GM12892 (cell line): ENCODE results near the gene CALU. TPM values are rescaled to one million over a fixed set of nuclear protein-coding genes. Genes with fewer than 3 reads are reported as not detected.

ENCODE experiments used
- DNase-seq: peaks from one replicate; pipeline ENCODE4 v3.0.0; 2011; ENCODE audit not compliant: insufficient read length
- FAIRE-seq: peaks from 2 replicates; lab custom pipeline; 2011; peaks lifted over from hg19 to GRCh38; lab: Jason Lieb, UNC
- POLR2A ChIP-seq: IDR thresholded peaks from 2 replicates; pipeline ENCODE4 v1.6.1; 2011; ENCODE audit warnings: low read depth, low read length, control low read depth
- POLR2AphosphoS5 ChIP-seq: IDR thresholded peaks from 2 replicates; pipeline ENCODE4 v1.6.1; 2011; ENCODE audit warnings: low read depth, low read length, control low read depth
- TAF1 ChIP-seq: IDR thresholded peaks from 2 replicates; pipeline ENCODE4 v1.6.1; 2011; ENCODE audit warnings: low read depth, mild to moderate bottlenecking, control low read depth, low read length, borderline replicate concordance
- polyA plus RNA-seq: library from polyadenylated mRNA; unstranded; fragments of >200 nt; gene quantifications from one replicate; pipeline ENCODE4 v1.2.1, GENCODE V29; 2012; ENCODE audit warnings: missing spikeins, inconsistent platforms; ENCODE audit not compliant: missing spikeins

CALU gene
- 30.8 TPM for polyA plus RNA-seq

DNA sequence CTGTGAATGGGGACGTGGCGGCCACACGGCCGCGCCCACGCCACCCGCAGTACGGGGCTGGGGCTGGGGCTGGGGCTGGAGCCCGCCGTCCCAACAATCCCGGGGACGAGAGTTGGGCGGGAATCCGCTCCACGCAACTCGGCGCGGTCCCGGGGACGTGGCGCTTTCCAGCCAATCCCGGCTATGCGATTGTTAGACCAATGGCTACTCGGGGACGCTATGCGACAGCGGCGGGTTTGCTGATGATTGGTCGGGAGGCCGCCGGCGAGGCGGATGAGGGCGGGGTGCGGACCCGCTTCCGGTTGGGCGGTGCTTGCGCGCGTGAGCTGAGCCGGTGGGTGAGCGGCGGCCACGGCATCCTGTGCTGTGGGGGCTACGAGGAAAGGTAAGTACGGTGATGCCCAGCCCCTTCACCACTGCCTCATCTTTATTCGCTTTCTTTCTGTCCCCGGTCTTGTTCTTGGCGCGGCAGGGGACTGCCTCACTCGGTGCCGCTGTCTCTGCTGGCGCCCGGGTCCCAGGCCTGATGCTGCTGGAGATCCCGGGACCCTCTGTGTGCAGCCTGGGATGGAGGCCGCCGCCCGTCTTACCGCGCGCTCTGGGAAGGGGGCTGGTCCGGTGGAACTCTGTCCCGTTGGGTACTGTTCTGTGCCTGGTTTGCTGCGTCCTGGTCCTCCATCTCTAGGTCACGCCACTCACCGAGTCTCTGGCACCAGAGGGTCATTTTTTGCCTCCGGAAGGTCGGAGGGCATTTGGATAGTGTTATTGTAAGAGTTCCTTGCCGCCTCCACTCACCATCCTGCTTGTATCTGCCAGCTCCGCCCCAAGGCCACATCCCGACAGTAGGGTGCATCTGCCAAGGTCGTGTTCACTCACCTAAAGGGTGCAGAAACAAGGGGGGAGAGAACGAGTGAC lies at the start of gene CALU:
CALU (plus strand) TSS at position 312 of the 915 bp plus-strand sequence. CDS start 9,225 bp downstream, outside the sequence.
- peak; percentile 98 for DNase-seq
- peak; percentile 97 for FAIRE-seq
- TF ChIP-seq POLR2AphosphoS5 (peak; percentile 73), TAF1 (peak; percentile 75; the same call in 1 of the 2 replicates), POLR2A (peak; percentile 85)

GRCh38 chr7:128691227-128691626 lies 47.9 kb upstream of the CALU start:
- FAIRE-seq, result no peak
- DNase-seq, result no peak
- TF ChIP-seq POLR2AphosphoS5 (no peak), POLR2A (no peak), TAF1 (no peak)

- FAIRE-seq, result no peak
- DNase-seq, result no peak
- TF ChIP-seq POLR2AphosphoS5 (no peak), POLR2A (no peak), TAF1 (no peak)
Observed at GRCh38 chr7:128692623-128693270, 46.4 kb upstream of the CALU start.

- TF ChIP-seq POLR2A, result no peak
- no peak for TF ChIP-seq TAF1
- no peak for TF ChIP-seq POLR2AphosphoS5
- DNase-seq (no peak), FAIRE-seq (no peak)
Observed at GRCh38 chr7:128693373-128694015, 45.7 kb upstream of the CALU start.

GRCh38 chr7:128694738-128695137 lies 44.4 kb upstream of the CALU start:
- no peak for DNase-seq
- FAIRE-seq, result no peak
- no peak for TF ChIP-seq TAF1
- no peak for TF ChIP-seq POLR2AphosphoS5
- no peak for TF ChIP-seq POLR2A

GRCh38 chr7:128697302-128697905 lies 41.8 kb upstream of the CALU start:
- TF ChIP-seq POLR2AphosphoS5 (no peak), POLR2A (no peak), TAF1 (no peak)
- peak; percentile 80 for FAIRE-seq
- peak; percentile 49 for DNase-seq

DNA sequence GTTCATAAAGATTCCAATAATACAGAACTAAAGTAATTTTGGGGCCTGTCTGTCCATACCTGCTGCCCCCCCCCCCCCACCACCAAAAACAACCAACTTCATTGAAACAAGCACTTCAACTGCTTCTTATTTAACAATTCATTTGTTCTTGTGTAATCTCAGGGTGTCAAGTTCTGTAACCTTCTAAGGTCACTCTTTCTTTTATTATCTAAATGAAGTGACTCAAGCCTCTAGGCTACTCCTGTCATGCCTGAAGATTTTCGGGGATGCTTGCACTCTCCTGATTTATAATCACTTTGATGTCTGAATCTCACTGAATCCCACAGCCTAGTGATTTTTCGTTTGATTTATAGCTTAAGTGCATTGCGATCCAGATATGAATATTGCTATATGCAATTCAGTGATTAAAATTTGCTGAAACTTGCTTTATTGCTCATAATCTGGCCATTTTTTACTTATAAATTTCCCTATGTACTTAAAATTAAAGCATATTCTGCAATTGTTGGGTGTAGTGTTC lies 39.9 kb upstream of the CALU start:
- no peak for DNase-seq
- TF ChIP-seq TAF1, result no peak
- TF ChIP-seq POLR2A, result no peak
- no peak for TF ChIP-seq POLR2AphosphoS5
- no peak for FAIRE-seq

GRCh38 chr7:128699895-128700294 lies 39.3 kb upstream of the CALU start:
- DNase-seq (no peak), FAIRE-seq (no peak)
- TF ChIP-seq POLR2A (no peak), TAF1 (no peak), POLR2AphosphoS5 (no peak)

DNA sequence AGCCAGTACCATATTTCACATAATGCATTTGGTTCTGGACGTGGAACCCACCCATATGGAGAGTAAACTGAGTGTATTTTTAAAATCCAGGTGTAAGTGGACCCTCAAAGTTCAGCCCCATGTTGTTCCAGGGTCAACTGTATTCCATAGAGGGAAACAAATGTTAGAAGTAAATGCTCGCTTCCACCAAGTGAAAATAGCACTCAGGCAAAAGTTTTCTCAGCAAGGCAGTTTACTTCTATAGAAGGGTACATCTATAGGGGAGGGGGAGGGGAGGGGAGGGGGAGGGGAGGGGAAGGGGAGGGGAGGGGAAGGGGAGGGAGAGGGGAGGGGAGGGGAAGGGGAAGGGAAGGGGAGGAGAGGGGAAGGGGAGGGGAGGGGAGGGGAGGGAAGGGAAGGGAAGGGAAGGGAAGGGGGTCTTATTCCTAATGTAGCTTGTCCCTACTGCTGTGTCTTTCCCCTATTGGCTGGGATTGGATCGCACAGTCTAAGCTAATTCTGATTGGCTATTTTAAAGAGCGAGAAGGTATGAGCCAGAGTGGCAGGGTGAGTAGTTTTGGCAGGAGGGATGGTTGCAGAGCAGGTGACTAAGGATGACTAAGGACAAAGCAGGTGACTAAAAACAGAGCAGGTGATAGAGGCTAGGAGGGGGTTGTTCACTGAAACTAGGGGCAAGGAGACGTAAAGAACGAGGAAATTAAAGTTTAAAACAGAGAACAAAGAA lies 37.9 kb upstream of the CALU start:
- no peak for FAIRE-seq
- DNase-seq, result no peak
- TF ChIP-seq POLR2A (no peak), POLR2AphosphoS5 (no peak), TAF1 (no peak)

- TF ChIP-seq POLR2A, result no peak
- no peak for TF ChIP-seq POLR2AphosphoS5
- TF ChIP-seq TAF1, result no peak
- no peak for DNase-seq
- no peak for FAIRE-seq
Observed at GRCh38 chr7:128703609-128704241, 35.4 kb upstream of the CALU start.
